Measurements from ENCODE around the gene KCNJ12. TPM values are rescaled to one million over a fixed set of nuclear protein-coding genes. Genes with fewer than 3 reads are reported as not detected.

KCNJ12 gene
- total RNA-seq, 1 experiment from 2014 or later = 2.3 TPM

- no peaks in the 10 kb centered on the region for H3K9me3 Mint-ChIP-seq
- peaks cover 33% of the 10 kb centered on the region for H3K4me1 Mint-ChIP-seq
- ATAC-seq = no peak
- DNase-seq (ENCODE audit: low spot score) = no peak
- ChIA-PET POLR2A (no interaction called here), CTCF (interaction anchor here (0.5 to 1.7 kb wide), 4 partner anchors 84 to 380 kb away, joined by 4 to 7 read pairs (median 4); no protein-coding TSS in a partner anchor)
- no peak overlapping the region for H3K4me3 Mint-ChIP-seq
- peaks cover 36% of the 10 kb centered on the region for H3K27me3 Mint-ChIP-seq (ENCODE audit: low read depth)
- TF ChIP-seq ETV6 (CRISPR knock-in tag; IDR thresholded peaks at IDR 0.05) = no peak
- TF ChIP-seq FOXP4 (CRISPR knock-in tag; IDR thresholded peaks at IDR 0.05) = no peak
- no peak for TF ChIP-seq ATF3 (CRISPR knock-in tag; conservative IDR thresholded peaks at IDR 0.05)
- no peak for TF ChIP-seq IRF1 (CRISPR knock-in tag; IDR thresholded peaks at IDR 0.05)
- TF ChIP-seq NFATC4 (CRISPR knock-in tag; IDR thresholded peaks at IDR 0.05) = no peak
- no peak for TF ChIP-seq MLX (CRISPR knock-in tag; IDR thresholded peaks at IDR 0.05)
- no peak for TF ChIP-seq ZNF121 (CRISPR knock-in tag; IDR thresholded peaks at IDR 0.05)
- TF ChIP-seq JUN (CRISPR knock-in tag; IDR thresholded peaks at IDR 0.05) = no peak
- no peak for TF ChIP-seq CDX4 (CRISPR knock-in tag; IDR thresholded peaks at IDR 0.05; ENCODE audit: borderline replicate concordance)
- H3K36me3 Mint-ChIP-seq = no peaks in the 10 kb centered on the region
- no peak overlapping the region for H3K27ac Mint-ChIP-seq
These were observed 3.1 kb upstream of the KCNJ12 start for GRCh38 chr17:21373036-21373435.

- no peak for ATAC-seq
- POLR2A ChIA-PET = interaction anchor here (0.5 kb wide), 1 partner anchor 11 kb away, joined by 4 read pairs; no protein-coding TSS in a partner anchor
- Mint-ChIP-seq H3K4me1 (peaks cover 33% of the 10 kb centered on the region), H3K9me3 (no peaks in the 10 kb centered on the region), H3K27ac (no peak overlapping the region), H3K27me3 (ENCODE audit: low read depth) (peaks cover 45% of the 10 kb centered on the region), H3K36me3 (no peaks in the 10 kb centered on the region), H3K4me3 (no peak overlapping the region)
- CTCF ChIA-PET = interaction anchor here (0.5 to 4.3 kb wide), 4 partner anchors 83 to 381 kb away, joined by 4 to 17 read pairs (median 6); no protein-coding TSS in a partner anchor
- TF ChIP-seq CREB1 (CRISPR knock-in tag; IDR thresholded peaks at IDR 0.05) (no peak), SMAD3 (CRISPR knock-in tag; IDR thresholded peaks at IDR 0.05; ENCODE audit: borderline replicate concordance) (no peak), NFE2L1 (CRISPR knock-in tag; IDR thresholded peaks at IDR 0.05) (no peak), OVOL2 (CRISPR knock-in tag; IDR thresholded peaks at IDR 0.05; ENCODE audit: borderline replicate concordance) (no peak), ATF3 (CRISPR knock-in tag; conservative IDR thresholded peaks at IDR 0.05) (no peak)
- no peak for DNase-seq (ENCODE audit: low spot score)
These were observed 2.3 kb upstream of the KCNJ12 start for GRCh38 chr17:21373696-21374440.

GRCh38 chr17:21374441-21375161 lies 1.6 kb upstream of the KCNJ12 start:
- POLR2A ChIA-PET = interaction anchor here (1.4 kb wide), 1 partner anchor 15 kb away, joined by 3 read pairs; no protein-coding TSS in a partner anchor
- CTCF ChIA-PET = interaction anchor here (1.6 to 4.3 kb wide), 2 partner anchors 82 to 95 kb away, joined by 5 to 17 read pairs; no protein-coding TSS in a partner anchor
- no peak for DNase-seq (ENCODE audit: low spot score)
- no peak for ATAC-seq
- no peak overlapping the region for H3K4me3 Mint-ChIP-seq
- H3K27me3 Mint-ChIP-seq (ENCODE audit: low read depth) = peaks cover 46% of the 10 kb centered on the region
- H3K4me1 Mint-ChIP-seq = peaks cover 33% of the 10 kb centered on the region
- H3K9me3 Mint-ChIP-seq = no peaks in the 10 kb centered on the region
- no peak overlapping the region for H3K27ac Mint-ChIP-seq
- H3K36me3 Mint-ChIP-seq = no peaks in the 10 kb centered on the region
- TF ChIP-seq ZSCAN18 (CRISPR knock-in tag; IDR thresholded peaks at IDR 0.05) = no peak
- no peak for TF ChIP-seq ZBTB21 (CRISPR knock-in tag; IDR thresholded peaks at IDR 0.05; ENCODE audit: borderline replicate concordance)
- TF ChIP-seq NR2C2 (CRISPR knock-in tag; IDR thresholded peaks at IDR 0.05) = no peak
- no peak for TF ChIP-seq AFF4 (CRISPR knock-in tag; IDR thresholded peaks at IDR 0.05; ENCODE audit: borderline replicate concordance)
- TF ChIP-seq SOX15 (CRISPR knock-in tag; IDR thresholded peaks at IDR 0.05) = no peak
- no peak for TF ChIP-seq FOXJ3 (CRISPR knock-in tag; IDR thresholded peaks at IDR 0.05; ENCODE audit: borderline replicate concordance)
- no peak for TF ChIP-seq SMAD4 (CRISPR knock-in tag; IDR thresholded peaks at IDR 0.05)
